H9 (cell line): ENCODE data around the gene RRAGD. TPM values are rescaled to one million over a fixed set of nuclear protein-coding genes. Genes with fewer than 3 reads are reported as not detected.

Experiments used
- DNase-seq: peaks from one replicate; pipeline ENCODE4 v3.0.0-alpha.2; 2017
- H2AFZ ChIP-seq: one replicate; pipeline ENCODE4 v1.6.1; 2013; ENCODE audit warnings: mild to moderate bottlenecking, low read length, control low read depth, moderate library complexity
- H2AK5ac ChIP-seq: 2 replicates; pipeline ENCODE4 v1.6.1; 2013; ENCODE audit warnings: low read length, control low read depth, mixed read lengths; ENCODE audit not compliant: insufficient read length
- H2BK120ac ChIP-seq: one replicate; pipeline ENCODE4 v1.6.1; 2013; ENCODE audit warnings: low read depth, mild to moderate bottlenecking, low read length, control low read depth, inconsistent platforms; ENCODE audit not compliant: poor library complexity, severe bottlenecking
- H2BK12ac ChIP-seq: 2 replicates; pipeline ENCODE4 v1.6.1; 2013; ENCODE audit warnings: low read length, control low read depth, mixed read lengths, low read depth; ENCODE audit not compliant: insufficient read length
- H2BK15ac ChIP-seq: 2 replicates; pipeline ENCODE4 v1.6.1; 2013; ENCODE audit warnings: low read depth, low read length, control low read depth
- H2BK20ac ChIP-seq: one replicate; pipeline ENCODE4 v1.6.1; 2013; ENCODE audit warnings: low read depth, mild to moderate bottlenecking, low read length, control low read depth, inconsistent platforms; ENCODE audit not compliant: poor library complexity, severe bottlenecking
- H2BK5ac ChIP-seq: 2 replicates; pipeline ENCODE4 v1.6.1; 2013; ENCODE audit warnings: low read length, control low read depth, mixed read lengths; ENCODE audit not compliant: insufficient read length
- H3K14ac ChIP-seq: 2 replicates; pipeline ENCODE4 v1.6.1; 2013; ENCODE audit warnings: low read length, control low read depth; ENCODE audit not compliant: insufficient read depth
- H3K18ac ChIP-seq: 2 replicates; pipeline ENCODE4 v1.6.1; 2013; ENCODE audit warnings: low read depth, mild to moderate bottlenecking, mixed read lengths, low read length, control low read depth; ENCODE audit not compliant: insufficient read length
- H3K23ac ChIP-seq: 2 replicates; pipeline ENCODE4 v1.6.1; 2013; ENCODE audit warnings: low read length, control low read depth, mixed read lengths, low read depth; ENCODE audit not compliant: insufficient read length
- H3K23me2 ChIP-seq: 2 replicates; pipeline ENCODE4 v1.6.1; 2013; ENCODE audit warnings: low read depth, mild to moderate bottlenecking, mixed read lengths, low read length, control low read depth; ENCODE audit not compliant: insufficient read length, poor library complexity, severe bottlenecking
- H3K27ac ChIP-seq: 2 replicates; pipeline ENCODE4 v1.5.1; 2013; ENCODE audit warnings: low read length, control low read depth, mixed read lengths, low read depth; ENCODE audit not compliant: insufficient read length
- H3K27me3 ChIP-seq: 2 replicates; pipeline ENCODE4 v1.6.1; 2013; ENCODE audit warnings: low read length, control low read depth, inconsistent platforms; ENCODE audit not compliant: insufficient read depth
- H3K4ac ChIP-seq: 2 replicates; pipeline ENCODE4 v1.6.1; 2013; ENCODE audit warnings: low read depth, mild to moderate bottlenecking, control low read depth, inconsistent platforms, low read length, moderate library complexity
- H3K4me1 ChIP-seq: 2 replicates; pipeline ENCODE4 v1.6.1; 2013; ENCODE audit warnings: low read length, control low read depth, inconsistent platforms; ENCODE audit not compliant: insufficient read depth
- H3K4me2 ChIP-seq: 2 replicates; pipeline ENCODE4 v1.6.1; 2013; ENCODE audit warnings: low read length, control low read depth, mixed read lengths; ENCODE audit not compliant: insufficient read length, insufficient read depth
- H3K56ac ChIP-seq: 2 replicates; pipeline ENCODE4 v1.6.1; 2013; ENCODE audit warnings: low read depth, mild to moderate bottlenecking, mixed read lengths, low read length, control low read depth; ENCODE audit not compliant: insufficient read length
- H3K79me1 ChIP-seq: 2 replicates; pipeline ENCODE4 v1.6.1; 2013; ENCODE audit warnings: low read depth, mild to moderate bottlenecking, moderate library complexity, low read length, control low read depth, inconsistent platforms; ENCODE audit not compliant: insufficient read depth, poor library complexity, severe bottlenecking
- H3K79me2 ChIP-seq: 2 replicates; pipeline ENCODE4 v1.6.1; 2013; ENCODE audit warnings: low read length, control low read depth, inconsistent platforms; ENCODE audit not compliant: insufficient read depth
- H3K9ac ChIP-seq: 2 replicates; pipeline ENCODE4 v1.6.1; 2013; ENCODE audit warnings: low read length, control low read depth, mixed read lengths; ENCODE audit not compliant: insufficient read length; ENCODE audit errors: extremely low read depth
- H3K9me3 ChIP-seq: one replicate; pipeline ENCODE4 v1.6.1; 2013; ENCODE audit warnings: low read depth, low read length, inconsistent platforms; ENCODE audit not compliant: control insufficient read depth
- H3T11ph ChIP-seq: one replicate; pipeline ENCODE4 v1.6.1; 2013; ENCODE audit warnings: mild to moderate bottlenecking, low read length, control low read depth, inconsistent platforms
- H4K20me1 ChIP-seq: one replicate; pipeline ENCODE4 v1.6.1; 2013; ENCODE audit not compliant: control insufficient read depth, insufficient read length, insufficient read depth
- H4K5ac ChIP-seq: 2 replicates; pipeline ENCODE4 v1.6.1; 2013; ENCODE audit warnings: low read depth, mild to moderate bottlenecking, mixed read lengths, low read length, control low read depth; ENCODE audit not compliant: insufficient read length
- H4K8ac ChIP-seq: replicated peaks from 2 replicates; pipeline ENCODE4 v1.6.1; 2013; ENCODE audit warnings: low read length, control low read depth, mixed read lengths, low read depth; ENCODE audit not compliant: insufficient read length
- H4K91ac ChIP-seq: 2 replicates; pipeline ENCODE4 v1.6.1; 2013; ENCODE audit warnings: low read depth, mild to moderate bottlenecking, moderate library complexity, mixed read lengths, low read length, control low read depth; ENCODE audit not compliant: insufficient read length
- H3K27ac Mint-ChIP-seq, 3 experiments: 2 replicates in 2 of 3; 3 replicates in 1 of 3; pipeline ENCODE4 v1.8.0; 2020 to 2021; ENCODE audit warnings: mixed read lengths in 3 of 3, mild to moderate bottlenecking in 1 of 3, moderate library complexity in 1 of 3
- H3K27me3 Mint-ChIP-seq: 2 replicates; pipeline ENCODE4 v1.8.0; 2021; ENCODE audit warnings: low read depth, mild to moderate bottlenecking, moderate library complexity, mixed read lengths
- H3K36me3 Mint-ChIP-seq, 3 experiments: 2 replicates in 2 of 3; 3 replicates in 1 of 3; pipeline ENCODE4 v1.8.0; 2020 to 2021; ENCODE audit warnings: low read depth in 3 of 3, mixed read lengths in 3 of 3; ENCODE audit not compliant: insufficient read depth in 1 of 3
- H3K4me1 Mint-ChIP-seq, 2 experiments: 2 replicates each; pipeline ENCODE4 v1.8.0; 2020; ENCODE audit warnings: mixed read lengths in 2 of 2
- H3K4me3 Mint-ChIP-seq, 2 experiments: 2 replicates in 1 of 2; 3 replicates in 1 of 2; pipeline ENCODE4 v1.8.0; 2020 to 2021; ENCODE audit warnings: mild to moderate bottlenecking in 2 of 2, mixed read lengths in 2 of 2, moderate library complexity in 1 of 2
- H3K9me3 Mint-ChIP-seq, 2 experiments: 2 replicates in 1 of 2; 3 replicates in 1 of 2; pipeline ENCODE4 v1.8.0; 2020; ENCODE audit warnings: mild to moderate bottlenecking in 2 of 2, mixed read lengths in 2 of 2, moderate library complexity in 1 of 2
- whole genome bisulfite sequencing: extraction: QIAGEN DNeasy Blood & Tissue Kit; methylation state at CpG from one replicate; pipeline ENCODE4 v1.1.7; 2013; ENCODE audit warnings: missing lambda C conversion rate, low lambda C conversion rate, mixed read lengths; ENCODE audit not compliant: insufficient read length; ENCODE audit errors: extremely low coverage; 5-methylcytosine and 5-hydroxymethylcytosine counted together
- total RNA-seq: library from RNA; stranded (reverse); gene quantifications from 2 replicates; pipeline ENCODE4 v1.2.1, GENCODE V29; 2021
- TF ChIP-seq, protein P1 (sequence below): fragments of 200-600 bp; sonication (generic); conservative IDR thresholded peaks from 3 replicates; pipeline ENCODE4 v1.8.0; 2021; ENCODE audit warnings: antibody characterized with exemption, mild to moderate bottlenecking

Gene RRAGD
- total RNA-seq, 1 experiment from 2014 or later, result 10.6 TPM

DNA sequence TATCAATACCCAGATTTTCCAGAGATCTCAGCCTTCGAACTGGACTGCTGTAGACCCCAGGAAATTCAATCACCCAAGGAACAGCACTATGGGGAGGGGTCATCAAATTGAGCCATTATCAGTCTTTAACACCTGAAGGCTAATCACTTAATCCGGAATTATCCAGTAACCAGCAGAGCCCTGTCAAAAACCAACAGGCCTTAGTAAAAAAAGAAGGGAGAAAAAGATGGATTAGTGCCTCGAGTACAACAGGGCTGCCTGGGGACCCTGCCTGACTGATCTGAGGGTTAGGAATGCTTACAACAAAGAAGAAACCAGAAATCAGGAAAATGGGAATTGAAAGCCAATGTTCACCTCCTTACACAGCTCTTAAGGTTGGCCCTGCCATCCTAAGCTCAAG lies 7.6 kb downstream of the RRAGD start:
- Histone ChIP-seq H3K4ac (no peak overlapping the region), H3K4me2 (no peak overlapping the region), H3K4me1 (peaks cover 13% of the 10 kb centered on the region), H3K56ac (no peak overlapping the region), H2BK12ac (no peak overlapping the region), H3K27me3 (no peaks in the 10 kb centered on the region), H2BK20ac (no peak overlapping the region), H3K79me1 (no peaks in the 10 kb centered on the region), H4K5ac (no peak overlapping the region), H2BK15ac (no peak overlapping the region), H4K8ac (no peak overlapping the region), H3K79me2 (peaks cover 5% of the 10 kb centered on the region; the same call in 1 of the 2 replicates), H3K9me3 (no peaks in the 10 kb centered on the region), H3K27ac (no peak overlapping the region), H2BK5ac (no peak overlapping the region), H2BK120ac (no peak overlapping the region), H3K23me2 (no peaks in the 10 kb centered on the region), H3T11ph (no peak overlapping the region), H2AK5ac (no peak overlapping the region), H3K14ac (no peak overlapping the region), H3K9ac (no peak overlapping the region), H4K91ac (no peak overlapping the region), H3K23ac (no peak overlapping the region), H3K18ac (no peak overlapping the region), H2AFZ (no peak overlapping the region), H4K20me1 (no peaks in the 10 kb centered on the region)
- Mint-ChIP-seq H3K27ac (no peak overlapping the region; a peak in 1 of 7 replicates), H3K4me3 (no peak overlapping the region), H3K9me3 (no peaks in the 10 kb centered on the region), H3K4me1 (peaks cover 37 to 51% of the 10 kb centered on the region in 2 experiments), H3K36me3 (no peaks in the 10 kb centered on the region), H3K27me3 (peaks cover 16% of the 10 kb centered on the region)
- no CpG with 5 or more reads among the region's 3 CpGs for WGBS
- TF ChIP-seq, protein P1, sequence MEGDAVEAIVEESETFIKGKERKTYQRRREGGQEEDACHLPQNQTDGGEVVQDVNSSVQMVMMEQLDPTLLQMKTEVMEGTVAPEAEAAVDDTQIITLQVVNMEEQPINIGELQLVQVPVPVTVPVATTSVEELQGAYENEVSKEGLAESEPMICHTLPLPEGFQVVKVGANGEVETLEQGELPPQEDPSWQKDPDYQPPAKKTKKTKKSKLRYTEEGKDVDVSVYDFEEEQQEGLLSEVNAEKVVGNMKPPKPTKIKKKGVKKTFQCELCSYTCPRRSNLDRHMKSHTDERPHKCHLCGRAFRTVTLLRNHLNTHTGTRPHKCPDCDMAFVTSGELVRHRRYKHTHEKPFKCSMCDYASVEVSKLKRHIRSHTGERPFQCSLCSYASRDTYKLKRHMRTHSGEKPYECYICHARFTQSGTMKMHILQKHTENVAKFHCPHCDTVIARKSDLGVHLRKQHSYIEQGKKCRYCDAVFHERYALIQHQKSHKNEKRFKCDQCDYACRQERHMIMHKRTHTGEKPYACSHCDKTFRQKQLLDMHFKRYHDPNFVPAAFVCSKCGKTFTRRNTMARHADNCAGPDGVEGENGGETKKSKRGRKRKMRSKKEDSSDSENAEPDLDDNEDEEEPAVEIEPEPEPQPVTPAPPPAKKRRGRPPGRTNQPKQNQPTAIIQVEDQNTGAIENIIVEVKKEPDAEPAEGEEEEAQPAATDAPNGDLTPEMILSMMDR, result no peak
- no peak for DNase-seq
